Mammary epithelial cell (primary cell): ENCODE results near the gene ZPBP.

Experiments
- EZH2 ChIP-seq: IDR thresholded peaks from 2 replicates; pipeline ENCODE4 v1.6.1; 2012; ENCODE audit warnings: low read length, inconsistent platforms, borderline replicate concordance
- TF ChIP-seq, protein P1 (sequence below), 2 donors: IDR thresholded peaks in 1 of 2; conservative IDR thresholded peaks in 1 of 2; 2 replicates each; pipeline ENCODE4 v1.5.1; 2011 to 2012; ENCODE audit warnings: inconsistent platforms in 2 of 2, low read length in 2 of 2, mild to moderate bottlenecking in 2 of 2, control low read depth in 1 of 2, low read depth in 1 of 2; ENCODE audit not compliant: insufficient read depth in 1 of 2; ENCODE audit errors: extremely low read depth in 1 of 2

DNA sequence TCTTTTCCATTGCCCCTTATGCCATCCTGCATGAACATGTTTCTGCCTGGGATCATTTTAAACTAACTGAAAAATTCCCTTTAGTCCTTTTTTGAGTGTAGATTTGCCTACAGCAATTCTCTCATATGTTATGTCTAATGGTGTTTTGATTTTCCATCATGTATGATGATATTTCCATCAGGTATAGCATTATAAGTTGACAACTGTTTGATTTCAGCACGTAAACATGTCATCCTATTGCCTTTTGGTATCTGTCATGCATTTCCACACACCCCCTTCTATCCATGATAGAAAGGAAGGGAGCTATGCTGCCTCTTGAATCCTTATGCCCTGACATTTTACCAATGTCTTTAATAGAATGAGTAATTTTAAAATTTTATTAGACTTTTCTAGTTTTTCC, 116.8 kb downstream of the ZPBP start:
- no peak for TF ChIP-seq EZH2
- TF ChIP-seq, protein P1, sequence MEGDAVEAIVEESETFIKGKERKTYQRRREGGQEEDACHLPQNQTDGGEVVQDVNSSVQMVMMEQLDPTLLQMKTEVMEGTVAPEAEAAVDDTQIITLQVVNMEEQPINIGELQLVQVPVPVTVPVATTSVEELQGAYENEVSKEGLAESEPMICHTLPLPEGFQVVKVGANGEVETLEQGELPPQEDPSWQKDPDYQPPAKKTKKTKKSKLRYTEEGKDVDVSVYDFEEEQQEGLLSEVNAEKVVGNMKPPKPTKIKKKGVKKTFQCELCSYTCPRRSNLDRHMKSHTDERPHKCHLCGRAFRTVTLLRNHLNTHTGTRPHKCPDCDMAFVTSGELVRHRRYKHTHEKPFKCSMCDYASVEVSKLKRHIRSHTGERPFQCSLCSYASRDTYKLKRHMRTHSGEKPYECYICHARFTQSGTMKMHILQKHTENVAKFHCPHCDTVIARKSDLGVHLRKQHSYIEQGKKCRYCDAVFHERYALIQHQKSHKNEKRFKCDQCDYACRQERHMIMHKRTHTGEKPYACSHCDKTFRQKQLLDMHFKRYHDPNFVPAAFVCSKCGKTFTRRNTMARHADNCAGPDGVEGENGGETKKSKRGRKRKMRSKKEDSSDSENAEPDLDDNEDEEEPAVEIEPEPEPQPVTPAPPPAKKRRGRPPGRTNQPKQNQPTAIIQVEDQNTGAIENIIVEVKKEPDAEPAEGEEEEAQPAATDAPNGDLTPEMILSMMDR (conservative IDR thresholded peaks at IDR 0.05 in 1 of 2, IDR thresholded peaks at IDR 0.05 in 1 of 2; ENCODE audit: extremely low read depth in 1 of 2, insufficient read depth in 1 of 2, low read depth in 1 of 2, low read length in 2 of 2): no peak
